ENCODE results near the gene EYS.
"Not testable (repeated sequence)": the region's sequence is repeated elsewhere in the genome, so short reads cannot be mapped to it uniquely, and the experiment has no call there.

Gene EYS

GRCh38 chr6:65055545-65055944 lies 651.5 kb downstream of the EYS start:
- TF ChIP-seq CTCF (IDR thresholded peaks at IDR 0.05; ENCODE audit: extremely low read depth, insufficient read depth, missing control alignments), result no peak
- in situ Hi-C loops (cut with MboI; ENCODE audit: low pct_unique_long_range_greater_than_20kb, low sequenced_read_pairs, unreplicated experiment), result no loop called here
- no peak for DNase-seq (ENCODE audit: low spot score)

- TF ChIP-seq CTCF (IDR thresholded peaks at IDR 0.05; ENCODE audit: extremely low read depth, insufficient read depth, missing control alignments), result no peak
- no peak for DNase-seq (ENCODE audit: low spot score)
- in situ Hi-C loops (cut with MboI; ENCODE audit: low pct_unique_long_range_greater_than_20kb, low sequenced_read_pairs, unreplicated experiment), result no loop called here
Observed at GRCh38 chr6:65052626-65053025, 654.4 kb downstream of the EYS start.

GRCh38 chr6:65045801-65046200 lies 661.2 kb downstream of the EYS start:
- DNase-seq (ENCODE audit: low spot score), result no peak
- no peak for TF ChIP-seq CTCF (IDR thresholded peaks at IDR 0.05; ENCODE audit: extremely low read depth, insufficient read depth, missing control alignments)
- in situ Hi-C loops (cut with MboI; ENCODE audit: low pct_unique_long_range_greater_than_20kb, low sequenced_read_pairs, unreplicated experiment), result no loop called here

- DNase-seq (ENCODE audit: low spot score), result no peak
- TF ChIP-seq CTCF (IDR thresholded peaks at IDR 0.05; ENCODE audit: extremely low read depth, insufficient read depth, missing control alignments), result no peak
- in situ Hi-C loops (cut with MboI; ENCODE audit: low pct_unique_long_range_greater_than_20kb, low sequenced_read_pairs, unreplicated experiment), result no loop called here
Observed at GRCh38 chr6:65014006-65014405, 693.0 kb downstream of the EYS start.

GRCh38 chr6:65006788-65007187 lies 700.2 kb downstream of the EYS start:
- TF ChIP-seq CTCF (IDR thresholded peaks at IDR 0.05; ENCODE audit: extremely low read depth, insufficient read depth, missing control alignments), result no peak
- DNase-seq (ENCODE audit: low spot score), result no peak
- in situ Hi-C loops (cut with MboI; ENCODE audit: low pct_unique_long_range_greater_than_20kb, low sequenced_read_pairs, unreplicated experiment), result no loop called here

GRCh38 chr6:65004283-65004682 lies 702.7 kb downstream of the EYS start:
- in situ Hi-C loops (cut with MboI; ENCODE audit: low pct_unique_long_range_greater_than_20kb, low sequenced_read_pairs, unreplicated experiment), result no loop called here
- DNase-seq (ENCODE audit: low spot score), result no peak
- no peak for TF ChIP-seq CTCF (IDR thresholded peaks at IDR 0.05; ENCODE audit: extremely low read depth, insufficient read depth, missing control alignments)

- DNase-seq (ENCODE audit: low spot score); in situ Hi-C loops (cut with MboI; ENCODE audit: low pct_unique_long_range_greater_than_20kb, low sequenced_read_pairs, unreplicated experiment): not testable (repeated sequence)
Observed at GRCh38 chr6:65002882-65003281, 704.1 kb downstream of the EYS start.
